H9 (cell line): Measurements from ENCODE around the gene ODAD4. TPM values are rescaled to one million over a fixed set of nuclear protein-coding genes. Genes with fewer than 3 reads are reported as not detected.

ENCODE experiments used
- DNase-seq: peaks from one replicate; pipeline ENCODE4 v3.0.0-alpha.2; 2017
- H2AFZ ChIP-seq: one replicate; pipeline ENCODE4 v1.6.1; 2013; ENCODE audit warnings: mild to moderate bottlenecking, low read length, control low read depth, moderate library complexity
- H2AK5ac ChIP-seq: 2 replicates; pipeline ENCODE4 v1.6.1; 2013; ENCODE audit warnings: low read length, control low read depth, mixed read lengths; ENCODE audit not compliant: insufficient read length
- H2BK120ac ChIP-seq: one replicate; pipeline ENCODE4 v1.6.1; 2013; ENCODE audit warnings: low read depth, mild to moderate bottlenecking, low read length, control low read depth, inconsistent platforms; ENCODE audit not compliant: poor library complexity, severe bottlenecking
- H2BK12ac ChIP-seq: 2 replicates; pipeline ENCODE4 v1.6.1; 2013; ENCODE audit warnings: low read length, control low read depth, mixed read lengths, low read depth; ENCODE audit not compliant: insufficient read length
- H2BK15ac ChIP-seq: 2 replicates; pipeline ENCODE4 v1.6.1; 2013; ENCODE audit warnings: low read depth, low read length, control low read depth
- H2BK20ac ChIP-seq: one replicate; pipeline ENCODE4 v1.6.1; 2013; ENCODE audit warnings: low read depth, mild to moderate bottlenecking, low read length, control low read depth, inconsistent platforms; ENCODE audit not compliant: poor library complexity, severe bottlenecking
- H2BK5ac ChIP-seq: 2 replicates; pipeline ENCODE4 v1.6.1; 2013; ENCODE audit warnings: low read length, control low read depth, mixed read lengths; ENCODE audit not compliant: insufficient read length
- H3K14ac ChIP-seq: 2 replicates; pipeline ENCODE4 v1.6.1; 2013; ENCODE audit warnings: low read length, control low read depth; ENCODE audit not compliant: insufficient read depth
- H3K18ac ChIP-seq: 2 replicates; pipeline ENCODE4 v1.6.1; 2013; ENCODE audit warnings: low read depth, mild to moderate bottlenecking, mixed read lengths, low read length, control low read depth; ENCODE audit not compliant: insufficient read length
- H3K23ac ChIP-seq: 2 replicates; pipeline ENCODE4 v1.6.1; 2013; ENCODE audit warnings: low read length, control low read depth, mixed read lengths, low read depth; ENCODE audit not compliant: insufficient read length
- H3K23me2 ChIP-seq: 2 replicates; pipeline ENCODE4 v1.6.1; 2013; ENCODE audit warnings: low read depth, mild to moderate bottlenecking, mixed read lengths, low read length, control low read depth; ENCODE audit not compliant: insufficient read length, poor library complexity, severe bottlenecking
- H3K27ac ChIP-seq: 2 replicates; pipeline ENCODE4 v1.5.1; 2013; ENCODE audit warnings: low read length, control low read depth, mixed read lengths, low read depth; ENCODE audit not compliant: insufficient read length
- H3K27me3 ChIP-seq: 2 replicates; pipeline ENCODE4 v1.6.1; 2013; ENCODE audit warnings: low read length, control low read depth, inconsistent platforms; ENCODE audit not compliant: insufficient read depth
- H3K4ac ChIP-seq: 2 replicates; pipeline ENCODE4 v1.6.1; 2013; ENCODE audit warnings: low read depth, mild to moderate bottlenecking, control low read depth, inconsistent platforms, low read length, moderate library complexity
- H3K4me1 ChIP-seq: 2 replicates; pipeline ENCODE4 v1.6.1; 2013; ENCODE audit warnings: low read length, control low read depth, inconsistent platforms; ENCODE audit not compliant: insufficient read depth
- H3K4me2 ChIP-seq: 2 replicates; pipeline ENCODE4 v1.6.1; 2013; ENCODE audit warnings: low read length, control low read depth, mixed read lengths; ENCODE audit not compliant: insufficient read length, insufficient read depth
- H3K56ac ChIP-seq: 2 replicates; pipeline ENCODE4 v1.6.1; 2013; ENCODE audit warnings: low read depth, mild to moderate bottlenecking, mixed read lengths, low read length, control low read depth; ENCODE audit not compliant: insufficient read length
- H3K79me1 ChIP-seq: 2 replicates; pipeline ENCODE4 v1.6.1; 2013; ENCODE audit warnings: low read depth, mild to moderate bottlenecking, moderate library complexity, low read length, control low read depth, inconsistent platforms; ENCODE audit not compliant: insufficient read depth, poor library complexity, severe bottlenecking
- H3K79me2 ChIP-seq: 2 replicates; pipeline ENCODE4 v1.6.1; 2013; ENCODE audit warnings: low read length, control low read depth, inconsistent platforms; ENCODE audit not compliant: insufficient read depth
- H3K9ac ChIP-seq: 2 replicates; pipeline ENCODE4 v1.6.1; 2013; ENCODE audit warnings: low read length, control low read depth, mixed read lengths; ENCODE audit not compliant: insufficient read length; ENCODE audit errors: extremely low read depth
- H3K9me3 ChIP-seq: one replicate; pipeline ENCODE4 v1.6.1; 2013; ENCODE audit warnings: low read depth, low read length, inconsistent platforms; ENCODE audit not compliant: control insufficient read depth
- H3T11ph ChIP-seq: one replicate; pipeline ENCODE4 v1.6.1; 2013; ENCODE audit warnings: mild to moderate bottlenecking, low read length, control low read depth, inconsistent platforms
- H4K20me1 ChIP-seq: one replicate; pipeline ENCODE4 v1.6.1; 2013; ENCODE audit not compliant: control insufficient read depth, insufficient read length, insufficient read depth
- H4K5ac ChIP-seq: 2 replicates; pipeline ENCODE4 v1.6.1; 2013; ENCODE audit warnings: low read depth, mild to moderate bottlenecking, mixed read lengths, low read length, control low read depth; ENCODE audit not compliant: insufficient read length
- H4K8ac ChIP-seq: replicated peaks from 2 replicates; pipeline ENCODE4 v1.6.1; 2013; ENCODE audit warnings: low read length, control low read depth, mixed read lengths, low read depth; ENCODE audit not compliant: insufficient read length
- H4K91ac ChIP-seq: 2 replicates; pipeline ENCODE4 v1.6.1; 2013; ENCODE audit warnings: low read depth, mild to moderate bottlenecking, moderate library complexity, mixed read lengths, low read length, control low read depth; ENCODE audit not compliant: insufficient read length
- H3K27ac Mint-ChIP-seq, 3 experiments: 2 replicates in 2 of 3; 3 replicates in 1 of 3; pipeline ENCODE4 v1.8.0; 2020 to 2021; ENCODE audit warnings: mixed read lengths in 3 of 3, mild to moderate bottlenecking in 1 of 3, moderate library complexity in 1 of 3
- H3K27me3 Mint-ChIP-seq: 2 replicates; pipeline ENCODE4 v1.8.0; 2021; ENCODE audit warnings: low read depth, mild to moderate bottlenecking, moderate library complexity, mixed read lengths
- H3K36me3 Mint-ChIP-seq, 3 experiments: 2 replicates in 2 of 3; 3 replicates in 1 of 3; pipeline ENCODE4 v1.8.0; 2020 to 2021; ENCODE audit warnings: low read depth in 3 of 3, mixed read lengths in 3 of 3; ENCODE audit not compliant: insufficient read depth in 1 of 3
- H3K4me1 Mint-ChIP-seq, 2 experiments: 2 replicates each; pipeline ENCODE4 v1.8.0; 2020; ENCODE audit warnings: mixed read lengths in 2 of 2
- H3K4me3 Mint-ChIP-seq, 2 experiments: 2 replicates in 1 of 2; 3 replicates in 1 of 2; pipeline ENCODE4 v1.8.0; 2020 to 2021; ENCODE audit warnings: mild to moderate bottlenecking in 2 of 2, mixed read lengths in 2 of 2, moderate library complexity in 1 of 2
- H3K9me3 Mint-ChIP-seq, 2 experiments: 2 replicates in 1 of 2; 3 replicates in 1 of 2; pipeline ENCODE4 v1.8.0; 2020; ENCODE audit warnings: mild to moderate bottlenecking in 2 of 2, mixed read lengths in 2 of 2, moderate library complexity in 1 of 2
- WGBS: extraction: QIAGEN DNeasy Blood & Tissue Kit; methylation state at CpG from one replicate; pipeline ENCODE4 v1.1.7; 2013; ENCODE audit warnings: missing lambda C conversion rate, low lambda C conversion rate, mixed read lengths; ENCODE audit not compliant: insufficient read length; ENCODE audit errors: extremely low coverage; 5-methylcytosine and 5-hydroxymethylcytosine counted together
- total RNA-seq: library from RNA; stranded (reverse); gene quantifications from 2 replicates; pipeline ENCODE4 v1.2.1, GENCODE V29; 2021
- TF ChIP-seq, protein P1 (sequence below): fragments of 200-600 bp; sonication (generic); conservative IDR thresholded peaks from 3 replicates; pipeline ENCODE4 v1.8.0; 2021; ENCODE audit warnings: antibody characterized with exemption, mild to moderate bottlenecking

ODAD4 gene
- total RNA-seq, 1 experiment from 2014 or later, result 2.1 TPM

DNA sequence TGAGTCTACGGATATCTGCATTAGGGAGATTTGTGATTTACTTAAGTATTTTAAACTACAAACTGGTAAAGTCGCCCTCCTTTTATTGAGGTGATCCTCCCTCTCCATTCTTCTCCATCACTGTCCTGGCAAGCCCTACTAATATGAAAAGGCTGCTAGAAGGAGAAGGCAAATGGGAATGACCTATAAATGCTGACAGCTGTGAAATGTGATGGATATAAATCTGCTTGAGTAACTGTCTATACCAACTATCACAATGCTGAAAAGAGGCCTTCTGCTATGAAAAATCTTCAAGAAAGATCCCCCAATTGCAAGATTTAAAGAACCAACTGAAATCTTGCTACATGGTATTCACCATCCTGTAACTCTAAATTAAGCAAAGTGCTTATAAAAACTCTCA, 71.3 kb downstream of the ODAD4 start:
- H2AFZ ChIP-seq, result no peak overlapping the region
- Mint-ChIP-seq H3K9me3 (no peaks in the 10 kb centered on the region), H3K27me3 (no peaks in the 10 kb centered on the region), H3K36me3 (peaks cover 25 to 60% (median 54%) of the 10 kb centered on the region in 3 experiments; a peak in 6 of 7 replicates), H3K4me3 (no peak overlapping the region), H3K27ac (no peak overlapping the region), H3K4me1 (0 out of 4 replicates have a peak, but pooled peaks cover 0 to 4% of the 10 kb centered on the region in 2 experiments)
- no peak overlapping the region for H3K4me2 ChIP-seq
- WGBS, result no CpG with 5 or more reads among the region's 2 CpGs
- no peaks in the 10 kb centered on the region for H4K20me1 ChIP-seq
- no peak for DNase-seq
- no peak overlapping the region for H3K23ac ChIP-seq
- H3K9me3 ChIP-seq, result no peaks in the 10 kb centered on the region
- no peak overlapping the region for H3K9ac ChIP-seq
- no peak overlapping the region for H3T11ph ChIP-seq
- no peak overlapping the region for H2BK120ac ChIP-seq
- H4K91ac ChIP-seq, result no peak overlapping the region
- H3K79me2 ChIP-seq, result peaks cover 2% of the 10 kb centered on the region; the same call in 1 of the 2 replicates
- H2BK5ac ChIP-seq, result no peak overlapping the region
- no peak overlapping the region for H3K18ac ChIP-seq
- no peak overlapping the region for H2BK15ac ChIP-seq
- H2AK5ac ChIP-seq, result no peak overlapping the region
- H2BK20ac ChIP-seq, result no peak overlapping the region
- H3K4ac ChIP-seq, result no peak overlapping the region
- no peaks in the 10 kb centered on the region for H3K79me1 ChIP-seq
- no peaks in the 10 kb centered on the region for H3K27me3 ChIP-seq
- no peaks in the 10 kb centered on the region for H3K23me2 ChIP-seq
- no peak overlapping the region for H2BK12ac ChIP-seq
- H3K4me1 ChIP-seq, result no peaks in the 10 kb centered on the region
- no peak overlapping the region for H3K14ac ChIP-seq
- H4K5ac ChIP-seq, result no peak overlapping the region
- H4K8ac ChIP-seq, result no peak overlapping the region
- H3K56ac ChIP-seq, result no peak overlapping the region
- TF ChIP-seq, protein P1, sequence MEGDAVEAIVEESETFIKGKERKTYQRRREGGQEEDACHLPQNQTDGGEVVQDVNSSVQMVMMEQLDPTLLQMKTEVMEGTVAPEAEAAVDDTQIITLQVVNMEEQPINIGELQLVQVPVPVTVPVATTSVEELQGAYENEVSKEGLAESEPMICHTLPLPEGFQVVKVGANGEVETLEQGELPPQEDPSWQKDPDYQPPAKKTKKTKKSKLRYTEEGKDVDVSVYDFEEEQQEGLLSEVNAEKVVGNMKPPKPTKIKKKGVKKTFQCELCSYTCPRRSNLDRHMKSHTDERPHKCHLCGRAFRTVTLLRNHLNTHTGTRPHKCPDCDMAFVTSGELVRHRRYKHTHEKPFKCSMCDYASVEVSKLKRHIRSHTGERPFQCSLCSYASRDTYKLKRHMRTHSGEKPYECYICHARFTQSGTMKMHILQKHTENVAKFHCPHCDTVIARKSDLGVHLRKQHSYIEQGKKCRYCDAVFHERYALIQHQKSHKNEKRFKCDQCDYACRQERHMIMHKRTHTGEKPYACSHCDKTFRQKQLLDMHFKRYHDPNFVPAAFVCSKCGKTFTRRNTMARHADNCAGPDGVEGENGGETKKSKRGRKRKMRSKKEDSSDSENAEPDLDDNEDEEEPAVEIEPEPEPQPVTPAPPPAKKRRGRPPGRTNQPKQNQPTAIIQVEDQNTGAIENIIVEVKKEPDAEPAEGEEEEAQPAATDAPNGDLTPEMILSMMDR, result no peak
- H3K27ac ChIP-seq, result no peak overlapping the region
